T-helper 1 cell treated with Interleukin-12 subunit alpha and Interleukin-12 subunit beta and Interleukin-4 antibody, amounts not matched to agents 30 ng/mL and 1 ng/mL, for 36 hours (primary cell): Measurements from ENCODE around the gene CBLN3. TPM values are rescaled to one million over a fixed set of nuclear protein-coding genes. Genes with fewer than 3 reads are reported as not detected.
"Not testable (repeated sequence)": the region's sequence is repeated elsewhere in the genome, so short reads cannot be mapped to it uniquely, and the experiment has no call there.

Source experiments
- intact Hi-C: fragments of 100-400 bp; cut with micrococcal nuclease; formaldehyde crosslinking; loops from one replicate; pipeline ENCODE4 v1.15.1; 2024
- total RNA-seq: library from RNA; stranded (reverse); gene quantifications from 2 replicates; pipeline ENCODE4 v1.2.3, GENCODE V29; 2022

Gene CBLN3
- total RNA-seq = 17.7 and 18.5 TPM in 2 replicates

- intact Hi-C loops = loop anchor here (1.0 to 5.0 kb wide), 2 partner anchors 244 to 337 kb away; partner anchors contain the start of gene PCK2
Observed at GRCh38 chr14:24429395-24430142, at the start of gene CBLN3, which contains the start of gene KHNYN. Gene CBLN3 (minus strand): TSS chr14:24429668. CDS start chr14:24429054, 614 bp downstream. Gene KHNYN (plus strand): TSS chr14:24429954. CDS start chr14:24430731, 777 bp downstream.

GRCh38 chr14:24475261-24475660, 45.8 kb upstream of the CBLN3 start:
- intact Hi-C loops = no loop called here

GRCh38 chr14:24473211-24473610, 43.7 kb upstream of the CBLN3 start:
- intact Hi-C loops = no loop called here

- intact Hi-C loops = not testable (repeated sequence)
Observed at GRCh38 chr14:24470450-24470849, 41.0 kb upstream of the CBLN3 start.

GRCh38 chr14:24465805-24466204, 36.3 kb upstream of the CBLN3 start:
- intact Hi-C loops = no loop called here

GRCh38 chr14:24465368-24465767, 35.9 kb upstream of the CBLN3 start:
- intact Hi-C loops = no loop called here

- intact Hi-C loops = no loop called here
Observed at GRCh38 chr14:24463884-24464785, 34.7 kb upstream of the CBLN3 start.

- intact Hi-C loops = no loop called here
Observed at GRCh38 chr14:24463017-24463883, 33.8 kb upstream of the CBLN3 start.

GRCh38 chr14:24461336-24461735, 31.9 kb upstream of the CBLN3 start:
- intact Hi-C loops = no loop called here

GRCh38 chr14:24459331-24459730, 29.9 kb upstream of the CBLN3 start:
- intact Hi-C loops = no loop called here

- intact Hi-C loops = no loop called here
Observed at GRCh38 chr14:24458736-24459135, 29.3 kb upstream of the CBLN3 start.

- intact Hi-C loops = no loop called here
Observed at GRCh38 chr14:24456980-24457379, 27.5 kb upstream of the CBLN3 start.

GRCh38 chr14:24450828-24451227, 21.4 kb upstream of the CBLN3 start:
- intact Hi-C loops = not testable (repeated sequence)

- intact Hi-C loops = loop anchor here (2.0 to 10.0 kb wide), 6 partner anchors 164 to 1348 kb away; partner anchors contain the start of genes ACIN1, C14orf119, GZMH and PABPN1
Observed at GRCh38 chr14:24443053-24443665, 13.7 kb upstream of the CBLN3 start.

GRCh38 chr14:24442240-24443052, 13.0 kb upstream of the CBLN3 start, which contains the start of gene SDR39U1:
Gene SDR39U1 (minus strand): TSS chr14:24442776. CDS start chr14:24442769, 7 bp downstream.
- intact Hi-C loops = loop anchor here (1.0 to 10.0 kb wide), 23 partner anchors 11 to 1348 kb away; partner anchors contain the start of genes ACIN1, C14orf119, DCAF11 and DHRS1

GRCh38 chr14:24441904-24442239, 12.4 kb upstream of the CBLN3 start:
- intact Hi-C loops = loop anchor here (1.0 to 10.0 kb wide), 23 partner anchors 11 to 1347 kb away; partner anchors contain the start of genes ACIN1, C14orf119, DCAF11 and DHRS1

- intact Hi-C loops = loop anchor here (5.0 to 10.0 kb wide), 3 partner anchors 166 to 1347 kb away; partner anchors contain the start of genes ACIN1, C14orf119, GZMH and PABPN1
Observed at GRCh38 chr14:24441485-24441884, 12.0 kb upstream of the CBLN3 start.

GRCh38 chr14:24440606-24441399, 11.3 kb upstream of the CBLN3 start:
- intact Hi-C loops = loop anchor here (5.0 to 10.0 kb wide), 3 partner anchors 166 to 1346 kb away; partner anchors contain the start of genes ACIN1, C14orf119, GZMH and PABPN1
